Chondrocyte (in vitro differentiated cells): ENCODE measurements around the gene LHFPL6. TPM values are rescaled to one million over a fixed set of nuclear protein-coding genes. Genes with fewer than 3 reads are reported as not detected.

Experiments used
- DNase-seq: peaks from one replicate; pipeline ENCODE4 v3.0.0; 2021; ENCODE audit warnings: mixed read lengths, low spot score
- H3K27ac Mint-ChIP-seq: one replicate; pipeline ENCODE4 v1.8.0; 2021; ENCODE audit warnings: mild to moderate bottlenecking, moderate library complexity, mixed read lengths; ENCODE audit not compliant: unreplicated experiment
- H3K27me3 Mint-ChIP-seq: 2 replicates; pipeline ENCODE4 v1.8.0; 2021; ENCODE audit warnings: low read depth, mixed read lengths
- H3K36me3 Mint-ChIP-seq: 2 replicates; pipeline ENCODE4 v1.8.0; 2021; ENCODE audit warnings: low read depth, mixed read lengths
- H3K4me1 Mint-ChIP-seq: 2 replicates; pipeline ENCODE4 v1.8.0; 2021; ENCODE audit warnings: low read depth, mild to moderate bottlenecking, mixed read lengths
- H3K4me3 Mint-ChIP-seq: one replicate; pipeline ENCODE4 v1.8.0; 2021; ENCODE audit warnings: mild to moderate bottlenecking, moderate library complexity, mixed read lengths; ENCODE audit not compliant: unreplicated experiment
- H3K9me3 Mint-ChIP-seq: 2 replicates; pipeline ENCODE4 v1.8.0; 2021; ENCODE audit warnings: low read depth, mixed read lengths
- CTCF ChIP-seq: fragments of 200-600 bp; sonication (generic); IDR thresholded peaks from 2 replicates; pipeline ENCODE4 v1.5.0; 2021; ENCODE audit warnings: antibody characterized with exemption, mild to moderate bottlenecking, moderate library complexity
- total RNA-seq: library from RNA; stranded (reverse); gene quantifications from 3 replicates; pipeline ENCODE4 v1.2.1, GENCODE V29; 2021

LHFPL6 gene
- total RNA-seq, 1 donor from 2014 or later: 101 TPM

GRCh38 chr13:39321574-39321973, 281.4 kb downstream of the LHFPL6 start:
- Mint-ChIP-seq H3K27me3 (no peaks in the 10 kb centered on the region), H3K4me3 (no peak overlapping the region), H3K4me1 (peaks cover 75% of the 10 kb centered on the region), H3K36me3 (no peaks in the 10 kb centered on the region), H3K27ac (peak overlapping the region; percentile 73), H3K9me3 (no peaks in the 10 kb centered on the region)
- no peak for DNase-seq
- TF ChIP-seq CTCF: no peak

- no peak for TF ChIP-seq CTCF
- no peaks in the 10 kb centered on the region for H3K27me3 Mint-ChIP-seq
Measured at GRCh38 chr13:39318161-39318560, 284.8 kb downstream of the LHFPL6 start.

GRCh38 chr13:39317291-39317690, 285.7 kb downstream of the LHFPL6 start:
- Mint-ChIP-seq H3K4me1 (peaks cover 58% of the 10 kb centered on the region), H3K27ac (peak overlapping the region; percentile 12), H3K9me3 (no peaks in the 10 kb centered on the region), H3K4me3 (no peak overlapping the region), H3K36me3 (no peaks in the 10 kb centered on the region), H3K27me3 (no peaks in the 10 kb centered on the region)
- no peak for DNase-seq
- no peak for TF ChIP-seq CTCF

More at GRCh38 chr13:39318161-39318560, 284.8 kb downstream of the LHFPL6 start:
- peaks cover 58% of the 10 kb centered on the region for H3K4me1 Mint-ChIP-seq
- no peak overlapping the region for H3K4me3 Mint-ChIP-seq
- no peak overlapping the region for H3K27ac Mint-ChIP-seq
- H3K9me3 Mint-ChIP-seq: no peaks in the 10 kb centered on the region
- no peaks in the 10 kb centered on the region for H3K36me3 Mint-ChIP-seq
- no peak for DNase-seq

- H3K27me3 Mint-ChIP-seq: no peaks in the 10 kb centered on the region
- no peaks in the 10 kb centered on the region for H3K9me3 Mint-ChIP-seq
- no peak overlapping the region for H3K27ac Mint-ChIP-seq
- peaks cover 58% of the 10 kb centered on the region for H3K4me1 Mint-ChIP-seq
- no peak overlapping the region for H3K4me3 Mint-ChIP-seq
- no peak for TF ChIP-seq CTCF
- no peaks in the 10 kb centered on the region for H3K36me3 Mint-ChIP-seq
- DNase-seq: no peak
Measured at GRCh38 chr13:39315796-39316195, 287.2 kb downstream of the LHFPL6 start.

GRCh38 chr13:39313721-39314120, 289.3 kb downstream of the LHFPL6 start:
- Mint-ChIP-seq H3K27me3 (no peaks in the 10 kb centered on the region), H3K4me3 (no peak overlapping the region), H3K4me1 (peaks cover 65% of the 10 kb centered on the region), H3K27ac (no peak overlapping the region), H3K9me3 (no peaks in the 10 kb centered on the region), H3K36me3 (no peaks in the 10 kb centered on the region)
- no peak for DNase-seq
- TF ChIP-seq CTCF: no peak
